GM23338 (cell line): ENCODE measurements around the gene ABAT. TPM values are rescaled to one million over a fixed set of nuclear protein-coding genes. Genes with fewer than 3 reads are reported as not detected.

Source experiments
- ATAC-seq: fragments of 200-7000 bp; cut with Tn5 transposase; 3 replicates; pipeline ENCODE4 v1.9.1; 2020
- DNase-seq: peaks from one replicate; pipeline ENCODE4 v3.0.0-alpha.2; 2015; ENCODE audit warnings: low spot score
- H2AFZ ChIP-seq: fragments of 200-600 bp; sonication (generic); 2 replicates; pipeline ENCODE4 v1.8.0; 2016; ENCODE audit warnings: antibody characterized with exemption, mild to moderate bottlenecking, moderate library complexity
- H3F3A ChIP-seq: fragments of 200-600 bp; sonication (generic); replicated peaks from 2 replicates; pipeline ENCODE4 v1.8.0; 2017; ENCODE audit warnings: antibody characterized with exemption, mixed run types, low read depth
- H3K27ac ChIP-seq: fragments of 200-600 bp; sonication (generic); 2 replicates; pipeline ENCODE4 v1.6.1; 2016; ENCODE audit warnings: low read depth
- H3K27me3 ChIP-seq: fragments of 200-600 bp; sonication (generic); 2 replicates; pipeline ENCODE4 v1.8.0; 2016; ENCODE audit warnings: mild to moderate bottlenecking, mixed run types, moderate library complexity; ENCODE audit not compliant: insufficient read depth
- H3K36me3 ChIP-seq: fragments of 200-600 bp; sonication (generic); 2 replicates; pipeline ENCODE4 v1.8.0; 2016; ENCODE audit warnings: mild to moderate bottlenecking; ENCODE audit not compliant: insufficient read depth
- H3K4me1 ChIP-seq: fragments of 200-600 bp; sonication (generic); 2 replicates; pipeline ENCODE4 v1.8.0; 2016; ENCODE audit warnings: mild to moderate bottlenecking, moderate library complexity; ENCODE audit not compliant: insufficient read depth
- H3K4me2 ChIP-seq: fragments of 200-600 bp; sonication (generic); 2 replicates; pipeline ENCODE4 v1.7.1; 2017; ENCODE audit warnings: mixed run types
- H3K4me3 ChIP-seq: fragments of 200-600 bp; sonication (generic); 2 replicates; pipeline ENCODE4 v1.6.1; 2016; ENCODE audit warnings: mixed run types
- H3K79me2 ChIP-seq: fragments of 200-600 bp; sonication (generic); replicated peaks from 2 replicates; pipeline ENCODE4 v1.8.0; 2017; ENCODE audit warnings: mild to moderate bottlenecking; ENCODE audit not compliant: insufficient read depth
- H3K9me2 ChIP-seq: fragments of 200-600 bp; sonication (generic); 2 replicates; pipeline ENCODE4 v1.8.0; 2017; ENCODE audit not compliant: insufficient read depth
- H4K20me1 ChIP-seq: fragments of 200-600 bp; sonication (generic); replicated peaks from 2 replicates; pipeline ENCODE4 v1.8.0; 2017; ENCODE audit warnings: mild to moderate bottlenecking; ENCODE audit not compliant: insufficient read depth
- H3K27ac Mint-ChIP-seq: 2 replicates; pipeline ENCODE4 v1.8.0; 2020; ENCODE audit warnings: inconsistent platforms, mild to moderate bottlenecking, moderate library complexity, mixed read lengths
- H3K27me3 Mint-ChIP-seq: 3 replicates; pipeline ENCODE4 v1.8.0; 2022; ENCODE audit warnings: low read depth, mild to moderate bottlenecking, moderate library complexity, mixed read lengths, inconsistent platforms; ENCODE audit not compliant: insufficient read depth, poor library complexity
- H3K36me3 Mint-ChIP-seq: 3 replicates; pipeline ENCODE4 v1.8.0; 2021; ENCODE audit warnings: low read depth, mild to moderate bottlenecking, inconsistent platforms, moderate library complexity, mixed read lengths
- H3K4me1 Mint-ChIP-seq: 3 replicates; pipeline ENCODE4 v1.8.0; 2020; ENCODE audit warnings: mild to moderate bottlenecking, inconsistent platforms, mixed read lengths
- H3K4me3 Mint-ChIP-seq: 3 replicates; pipeline ENCODE4 v1.8.0; 2021; ENCODE audit warnings: moderate library complexity, mild to moderate bottlenecking, inconsistent platforms, mixed read lengths
- H3K9me3 Mint-ChIP-seq: 3 replicates; pipeline ENCODE4 v1.8.0; 2020; ENCODE audit warnings: moderate library complexity, mild to moderate bottlenecking, inconsistent platforms, mixed read lengths
- CREB1 ChIP-seq: fragments of 250-450 bp; sonication (Bioruptor Pico); IDR thresholded peaks from 2 replicates; pipeline ENCODE4 v1.5.0; 2020; ENCODE audit warnings: low read depth, mild to moderate bottlenecking, moderate library complexity
- CTCF ChIP-seq, 2 experiments: fragments of 200-600 bp in 1 of 2; sonication (generic) in 1 of 2; conservative IDR thresholded peaks; 2 replicates each; pipeline versions ENCODE4 v1.5.1 to v1.6.1; 2016 to 2017; ENCODE audit warnings: antibody characterized with exemption in 2 of 2, low read depth in 2 of 2, mild to moderate bottlenecking in 2 of 2, moderate library complexity in 1 of 2
- EZH2 ChIP-seq: fragments of 200-600 bp; sonication (generic); IDR thresholded peaks from one replicate; pipeline ENCODE4 v1.8.0; 2017; ENCODE audit warnings: antibody characterized with exemption, mild to moderate bottlenecking, low read depth; ENCODE audit not compliant: unreplicated experiment
- EZH2phosphoT487 ChIP-seq: fragments of 200-600 bp; sonication (generic); IDR thresholded peaks from one replicate; pipeline ENCODE4 v1.8.1; 2018; ENCODE audit warnings: antibody characterized with exemption; ENCODE audit not compliant: unreplicated experiment
- JUNB ChIP-seq: IDR thresholded peaks from one replicate; pipeline ENCODE4 v1.6.1; 2016; ENCODE audit warnings: antibody characterized with exemption; ENCODE audit not compliant: unreplicated experiment
- NANOG ChIP-seq: IDR thresholded peaks from 2 replicates; pipeline ENCODE4 v1.6.1; 2016; ENCODE audit warnings: antibody characterized with exemption, borderline replicate concordance
- POLR2AphosphoS5 ChIP-seq: IDR thresholded peaks from 2 replicates; pipeline ENCODE4 v1.6.1; 2016; ENCODE audit warnings: antibody characterized with exemption, low read depth
- STAT1 ChIP-seq: IDR thresholded peaks from one replicate; pipeline ENCODE4 v1.6.1; 2016; ENCODE audit warnings: antibody characterized with exemption; ENCODE audit not compliant: unreplicated experiment
- ZNF114 ChIP-seq: fragments of 250-450 bp; sonication (Bioruptor Pico); IDR thresholded peaks from 2 replicates; pipeline ENCODE4 v1.5.0; 2020; ENCODE audit warnings: mild to moderate bottlenecking, moderate library complexity
- ZNF331 ChIP-seq: fragments of 250-450 bp; sonication (Bioruptor Pico); IDR thresholded peaks from 2 replicates; pipeline ENCODE4 v1.5.0; 2020; ENCODE audit warnings: low read depth, mild to moderate bottlenecking, moderate library complexity
- polyA plus RNA-seq: library from polyadenylated mRNA; unstranded; fragments of >200 nt; fragmentation: Nextera tagmentation; extraction: Ambion mirVana; gene quantifications from 2 replicates; pipeline ENCODE4 v1.2.1, GENCODE V29; 2016
- total RNA-seq: library from RNA; depleted of rRNA; stranded (reverse); fragments of >200 nt; shearing (Covaris generic); gene quantifications from 2 replicates; pipeline ENCODE4 v1.2.3, GENCODE V29; 2014
- TF ChIP-seq, protein P1 (sequence below): fragments of 250-450 bp; sonication (Bioruptor Pico); IDR thresholded peaks from 2 replicates; pipeline ENCODE4 v1.5.0; 2020; ENCODE audit warnings: mild to moderate bottlenecking, moderate library complexity
- TF ChIP-seq, protein P2 (sequence below): IDR thresholded peaks from 2 replicates; pipeline ENCODE4 v1.6.1; 2016; ENCODE audit warnings: antibody characterized with exemption
- TF ChIP-seq, protein P3 (sequence below): IDR thresholded peaks from one replicate; pipeline ENCODE4 v1.6.1; 2018; ENCODE audit warnings: antibody characterized with exemption; ENCODE audit not compliant: unreplicated experiment

The ABAT gene
- total and polyA plus RNA-seq, 2 experiments from 2014 or later, result 4.4 to 8.8 TPM

- peaks cover 24% of the 10 kb centered on the region for H4K20me1 ChIP-seq
- peaks cover 12% of the 10 kb centered on the region for H3K4me1 Mint-ChIP-seq
- H3K4me2 ChIP-seq, result no peak overlapping the region
- 0 out of 2 replicates have a peak, but pooled peaks cover 6% of the 10 kb centered on the region for H3F3A ChIP-seq
- peaks cover 16% of the 10 kb centered on the region for H3K4me1 ChIP-seq
- H3K36me3 ChIP-seq, result no peaks in the 10 kb centered on the region; the same call in 1 of the 2 replicates
- no peak for ATAC-seq
- H3K4me3 ChIP-seq, result no peak overlapping the region
- H3K27me3 ChIP-seq, result no peaks in the 10 kb centered on the region
- H3K27me3 Mint-ChIP-seq, result peaks cover 5% of the 10 kb centered on the region
- H3K9me2 ChIP-seq, result no peaks in the 10 kb centered on the region
- H3K4me3 Mint-ChIP-seq, result peak overlapping the region; percentile 95; the same call in 1 of the 3 replicates
- H2AFZ ChIP-seq, result no peak overlapping the region
- no peak overlapping the region for H3K27ac Mint-ChIP-seq
- peaks cover 21% of the 10 kb centered on the region for H3K36me3 Mint-ChIP-seq
- H3K79me2 ChIP-seq, result peaks cover 46% of the 10 kb centered on the region
- no peak for DNase-seq
- no peaks in the 10 kb centered on the region for H3K9me3 Mint-ChIP-seq
- no peak overlapping the region for H3K27ac ChIP-seq
- TF ChIP-seq EZH2, result no peak
- no peak for TF ChIP-seq CTCF (conservative IDR thresholded peaks at IDR 0.05; ENCODE audit: low read depth in 2 of 2)
- TF ChIP-seq ZNF331 (CRISPR knock-in tag), result no peak
- no peak for TF ChIP-seq NANOG
- no peak for TF ChIP-seq STAT1
- TF ChIP-seq, protein P1, sequence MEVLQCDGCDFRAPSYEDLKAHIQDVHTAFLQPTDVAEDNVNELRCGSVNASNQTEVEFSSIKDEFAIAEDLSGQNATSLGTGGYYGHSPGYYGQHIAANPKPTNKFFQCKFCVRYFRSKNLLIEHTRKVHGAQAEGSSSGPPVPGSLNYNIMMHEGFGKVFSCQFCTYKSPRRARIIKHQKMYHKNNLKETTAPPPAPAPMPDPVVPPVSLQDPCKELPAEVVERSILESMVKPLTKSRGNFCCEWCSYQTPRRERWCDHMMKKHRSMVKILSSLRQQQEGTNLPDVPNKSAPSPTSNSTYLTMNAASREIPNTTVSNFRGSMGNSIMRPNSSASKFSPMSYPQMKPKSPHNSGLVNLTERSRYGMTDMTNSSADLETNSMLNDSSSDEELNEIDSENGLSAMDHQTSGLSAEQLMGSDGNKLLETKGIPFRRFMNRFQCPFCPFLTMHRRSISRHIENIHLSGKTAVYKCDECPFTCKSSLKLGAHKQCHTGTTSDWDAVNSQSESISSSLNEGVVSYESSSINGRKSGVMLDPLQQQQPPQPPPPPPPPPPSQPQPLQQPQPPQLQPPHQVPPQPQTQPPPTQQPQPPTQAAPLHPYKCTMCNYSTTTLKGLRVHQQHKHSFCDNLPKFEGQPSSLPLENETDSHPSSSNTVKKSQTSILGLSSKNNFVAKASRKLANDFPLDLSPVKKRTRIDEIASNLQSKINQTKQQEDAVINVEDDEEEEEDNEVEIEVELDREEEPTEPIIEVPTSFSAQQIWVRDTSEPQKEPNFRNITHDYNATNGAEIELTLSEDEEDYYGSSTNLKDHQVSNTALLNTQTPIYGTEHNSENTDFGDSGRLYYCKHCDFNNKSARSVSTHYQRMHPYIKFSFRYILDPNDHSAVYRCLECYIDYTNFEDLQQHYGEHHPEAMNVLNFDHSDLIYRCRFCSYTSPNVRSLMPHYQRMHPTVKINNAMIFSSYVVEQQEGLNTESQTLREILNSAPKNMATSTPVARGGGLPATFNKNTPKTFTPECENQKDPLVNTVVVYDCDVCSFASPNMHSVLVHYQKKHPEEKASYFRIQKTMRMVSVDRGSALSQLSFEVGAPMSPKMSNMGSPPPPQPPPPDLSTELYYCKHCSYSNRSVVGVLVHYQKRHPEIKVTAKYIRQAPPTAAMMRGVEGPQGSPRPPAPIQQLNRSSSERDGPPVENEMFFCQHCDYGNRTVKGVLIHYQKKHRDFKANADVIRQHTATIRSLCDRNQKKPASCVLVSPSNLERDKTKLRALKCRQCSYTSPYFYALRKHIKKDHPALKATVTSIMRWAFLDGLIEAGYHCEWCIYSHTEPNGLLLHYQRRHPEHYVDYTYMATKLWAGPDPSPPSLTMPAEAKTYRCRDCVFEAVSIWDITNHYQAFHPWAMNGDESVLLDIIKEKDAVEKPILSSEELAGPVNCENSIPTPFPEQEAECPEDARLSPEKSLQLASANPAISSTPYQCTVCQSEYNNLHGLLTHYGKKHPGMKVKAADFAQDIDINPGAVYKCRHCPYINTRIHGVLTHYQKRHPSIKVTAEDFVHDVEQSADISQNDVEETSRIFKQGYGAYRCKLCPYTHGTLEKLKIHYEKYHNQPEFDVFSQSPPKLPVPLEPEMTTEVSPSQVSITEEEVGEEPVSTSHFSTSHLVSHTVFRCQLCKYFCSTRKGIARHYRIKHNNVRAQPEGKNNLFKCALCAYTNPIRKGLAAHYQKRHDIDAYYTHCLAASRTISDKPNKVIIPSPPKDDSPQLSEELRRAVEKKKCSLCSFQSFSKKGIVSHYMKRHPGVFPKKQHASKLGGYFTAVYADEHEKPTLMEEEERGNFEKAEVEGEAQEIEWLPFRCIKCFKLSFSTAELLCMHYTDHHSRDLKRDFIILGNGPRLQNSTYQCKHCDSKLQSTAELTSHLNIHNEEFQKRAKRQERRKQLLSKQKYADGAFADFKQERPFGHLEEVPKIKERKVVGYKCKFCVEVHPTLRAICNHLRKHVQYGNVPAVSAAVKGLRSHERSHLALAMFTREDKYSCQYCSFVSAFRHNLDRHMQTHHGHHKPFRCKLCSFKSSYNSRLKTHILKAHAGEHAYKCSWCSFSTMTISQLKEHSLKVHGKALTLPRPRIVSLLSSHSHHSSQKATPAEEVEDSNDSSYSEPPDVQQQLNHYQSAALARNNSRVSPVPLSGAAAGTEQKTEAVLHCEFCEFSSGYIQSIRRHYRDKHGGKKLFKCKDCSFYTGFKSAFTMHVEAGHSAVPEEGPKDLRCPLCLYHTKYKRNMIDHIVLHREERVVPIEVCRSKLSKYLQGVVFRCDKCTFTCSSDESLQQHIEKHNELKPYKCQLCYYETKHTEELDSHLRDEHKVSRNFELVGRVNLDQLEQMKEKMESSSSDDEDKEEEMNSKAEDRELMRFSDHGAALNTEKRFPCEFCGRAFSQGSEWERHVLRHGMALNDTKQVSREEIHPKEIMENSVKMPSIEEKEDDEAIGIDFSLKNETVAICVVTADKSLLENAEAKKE (CRISPR knock-in tag), result no peak
- TF ChIP-seq POLR2AphosphoS5, result no peak
- no peak for TF ChIP-seq ZNF114 (CRISPR knock-in tag)
- TF ChIP-seq EZH2phosphoT487, result no peak
- TF ChIP-seq, protein P2, sequence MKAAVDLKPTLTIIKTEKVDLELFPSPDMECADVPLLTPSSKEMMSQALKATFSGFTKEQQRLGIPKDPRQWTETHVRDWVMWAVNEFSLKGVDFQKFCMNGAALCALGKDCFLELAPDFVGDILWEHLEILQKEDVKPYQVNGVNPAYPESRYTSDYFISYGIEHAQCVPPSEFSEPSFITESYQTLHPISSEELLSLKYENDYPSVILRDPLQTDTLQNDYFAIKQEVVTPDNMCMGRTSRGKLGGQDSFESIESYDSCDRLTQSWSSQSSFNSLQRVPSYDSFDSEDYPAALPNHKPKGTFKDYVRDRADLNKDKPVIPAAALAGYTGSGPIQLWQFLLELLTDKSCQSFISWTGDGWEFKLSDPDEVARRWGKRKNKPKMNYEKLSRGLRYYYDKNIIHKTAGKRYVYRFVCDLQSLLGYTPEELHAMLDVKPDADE, result no peak
- TF ChIP-seq CREB1 (CRISPR knock-in tag), result no peak
- no peak for TF ChIP-seq JUNB
- TF ChIP-seq, protein P3, sequence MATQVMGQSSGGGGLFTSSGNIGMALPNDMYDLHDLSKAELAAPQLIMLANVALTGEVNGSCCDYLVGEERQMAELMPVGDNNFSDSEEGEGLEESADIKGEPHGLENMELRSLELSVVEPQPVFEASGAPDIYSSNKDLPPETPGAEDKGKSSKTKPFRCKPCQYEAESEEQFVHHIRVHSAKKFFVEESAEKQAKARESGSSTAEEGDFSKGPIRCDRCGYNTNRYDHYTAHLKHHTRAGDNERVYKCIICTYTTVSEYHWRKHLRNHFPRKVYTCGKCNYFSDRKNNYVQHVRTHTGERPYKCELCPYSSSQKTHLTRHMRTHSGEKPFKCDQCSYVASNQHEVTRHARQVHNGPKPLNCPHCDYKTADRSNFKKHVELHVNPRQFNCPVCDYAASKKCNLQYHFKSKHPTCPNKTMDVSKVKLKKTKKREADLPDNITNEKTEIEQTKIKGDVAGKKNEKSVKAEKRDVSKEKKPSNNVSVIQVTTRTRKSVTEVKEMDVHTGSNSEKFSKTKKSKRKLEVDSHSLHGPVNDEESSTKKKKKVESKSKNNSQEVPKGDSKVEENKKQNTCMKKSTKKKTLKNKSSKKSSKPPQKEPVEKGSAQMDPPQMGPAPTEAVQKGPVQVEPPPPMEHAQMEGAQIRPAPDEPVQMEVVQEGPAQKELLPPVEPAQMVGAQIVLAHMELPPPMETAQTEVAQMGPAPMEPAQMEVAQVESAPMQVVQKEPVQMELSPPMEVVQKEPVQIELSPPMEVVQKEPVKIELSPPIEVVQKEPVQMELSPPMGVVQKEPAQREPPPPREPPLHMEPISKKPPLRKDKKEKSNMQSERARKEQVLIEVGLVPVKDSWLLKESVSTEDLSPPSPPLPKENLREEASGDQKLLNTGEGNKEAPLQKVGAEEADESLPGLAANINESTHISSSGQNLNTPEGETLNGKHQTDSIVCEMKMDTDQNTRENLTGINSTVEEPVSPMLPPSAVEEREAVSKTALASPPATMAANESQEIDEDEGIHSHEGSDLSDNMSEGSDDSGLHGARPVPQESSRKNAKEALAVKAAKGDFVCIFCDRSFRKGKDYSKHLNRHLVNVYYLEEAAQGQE, result no peak
Measured at GRCh38 chr16:8795818-8796217, 121.4 kb downstream of the ABAT start.
